DND-41 (cell line): Measurements from ENCODE around the gene TEKT3.

ENCODE experiments used
- ATAC-seq: fragments of 200-7000 bp; cut with Tn5 transposase; 3 replicates; pipeline ENCODE4 v1.9.1; 2021; ENCODE audit warnings: low read depth; ENCODE audit not compliant: insufficient read depth
- DNase-seq: peaks from one replicate; pipeline ENCODE4 v3.0.0-alpha.2; 2020
- H2AFZ ChIP-seq: 2 replicates; pipeline ENCODE4 v1.6.0; 2012; ENCODE audit warnings: low read depth, low read length
- H3K27ac ChIP-seq: 2 replicates; pipeline ENCODE4 v1.5.1; 2012; ENCODE audit warnings: low read length, inconsistent platforms
- H3K27me3 ChIP-seq: fragments of 200-600 bp; sonication (generic); 2 replicates; pipeline ENCODE4 v1.6.0; 2012; ENCODE audit warnings: low read length, mild to moderate bottlenecking, inconsistent platforms; ENCODE audit not compliant: insufficient read depth, poor library complexity
- H3K36me3 ChIP-seq: 2 replicates; pipeline ENCODE4 v1.5.1; 2012; ENCODE audit warnings: low read length, inconsistent platforms; ENCODE audit not compliant: insufficient read depth
- H3K4me1 ChIP-seq: 2 replicates; pipeline ENCODE4 v1.5.1; 2012; ENCODE audit warnings: mild to moderate bottlenecking, low read length; ENCODE audit not compliant: insufficient read depth
- H3K4me2 ChIP-seq: 2 replicates; pipeline ENCODE4 v1.6.0; 2012; ENCODE audit warnings: mild to moderate bottlenecking, moderate library complexity, low read length, inconsistent platforms; ENCODE audit not compliant: insufficient read depth
- H3K4me3 ChIP-seq, 2 experiments: fragments of 200-600 bp in 1 of 2; shearing (Covaris generic) in 1 of 2; 2 replicates each; pipeline ENCODE4 v1.5.1; 2012 to 2016; ENCODE audit warnings: inconsistent platforms in 2 of 2, low read length in 2 of 2, mild to moderate bottlenecking in 2 of 2, low read depth in 1 of 2, moderate library complexity in 1 of 2
- H3K79me2 ChIP-seq: 2 replicates; pipeline ENCODE4 v1.6.0; 2012; ENCODE audit warnings: low read length, inconsistent platforms; ENCODE audit not compliant: insufficient read depth
- H3K9ac ChIP-seq: 2 replicates; pipeline ENCODE4 v1.6.0; 2012; ENCODE audit warnings: low read depth, mild to moderate bottlenecking, inconsistent platforms, low read length, moderate library complexity
- H3K9me3 ChIP-seq: 2 replicates; pipeline ENCODE4 v1.5.1; 2012; ENCODE audit warnings: low read length, moderate library complexity, mild to moderate bottlenecking, inconsistent platforms; ENCODE audit not compliant: insufficient read depth, severe bottlenecking
- H4K20me1 ChIP-seq: 2 replicates; pipeline ENCODE4 v1.6.0; 2012; ENCODE audit warnings: low read length; ENCODE audit not compliant: insufficient read depth
- CTCF ChIP-seq: IDR thresholded peaks from 2 replicates; pipeline ENCODE4 v1.5.1; 2012; ENCODE audit warnings: borderline replicate concordance, low read length, moderate library complexity, mild to moderate bottlenecking; ENCODE audit not compliant: poor library complexity, severe bottlenecking; ENCODE audit errors: extremely low read depth
- EZH2 ChIP-seq: IDR thresholded peaks from 3 replicates; pipeline ENCODE4 v1.6.1; 2012; ENCODE audit warnings: borderline replicate concordance, low read depth, mild to moderate bottlenecking, moderate library complexity, low read length, inconsistent platforms; ENCODE audit not compliant: severe bottlenecking

TEKT3 gene

GRCh38 chr17:15351478-15351840, 10.1 kb upstream of the TEKT3 start:
- Histone ChIP-seq H3K4me2 (no peak overlapping the region), H3K36me3 (no peaks in the 10 kb centered on the region), H4K20me1 (no peaks in the 10 kb centered on the region), H3K27ac (no peak overlapping the region), H3K79me2 (no peaks in the 10 kb centered on the region), H3K4me3 (no peak overlapping the region), H3K9me3 (no peaks in the 10 kb centered on the region), H2AFZ (no peak overlapping the region), H3K27me3 (no peaks in the 10 kb centered on the region), H3K9ac (no peak overlapping the region), H3K4me1 (no peaks in the 10 kb centered on the region)
- TF ChIP-seq EZH2 (no peak), CTCF (no peak)
- ATAC-seq (no peak), DNase-seq (no peak)

- Histone ChIP-seq H3K4me2 (no peak overlapping the region), H3K9me3 (no peaks in the 10 kb centered on the region), H3K36me3 (no peaks in the 10 kb centered on the region), H2AFZ (no peak overlapping the region), H3K4me1 (no peaks in the 10 kb centered on the region), H3K9ac (no peak overlapping the region), H3K4me3 (no peak overlapping the region), H3K79me2 (no peaks in the 10 kb centered on the region), H3K27me3 (no peaks in the 10 kb centered on the region), H4K20me1 (no peaks in the 10 kb centered on the region), H3K27ac (no peak overlapping the region)
- TF ChIP-seq CTCF: no peak
- TF ChIP-seq EZH2: no peak
- ATAC-seq (no peak), DNase-seq (no peak)
These were observed 9.5 kb upstream of the TEKT3 start for GRCh38 chr17:15350777-15351477.

GRCh38 chr17:15349119-15349518, 7.7 kb upstream of the TEKT3 start:
- no peak overlapping the region for H2AFZ ChIP-seq
- peaks cover 4% of the 10 kb centered on the region for H3K27me3 ChIP-seq
- H3K4me2 ChIP-seq: no peak overlapping the region
- no peaks in the 10 kb centered on the region for H4K20me1 ChIP-seq
- no peaks in the 10 kb centered on the region for H3K4me1 ChIP-seq
- H3K36me3 ChIP-seq: no peaks in the 10 kb centered on the region
- no peak overlapping the region for H3K27ac ChIP-seq
- TF ChIP-seq CTCF: no peak
- TF ChIP-seq EZH2: no peak
- ATAC-seq (no peak), DNase-seq (no peak)
- no peaks in the 10 kb centered on the region for H3K9me3 ChIP-seq
- H3K79me2 ChIP-seq: no peaks in the 10 kb centered on the region
- no peak overlapping the region for H3K4me3 ChIP-seq
- no peak overlapping the region for H3K9ac ChIP-seq

- no peak for TF ChIP-seq CTCF
- TF ChIP-seq EZH2: no peak
- H3K4me3 ChIP-seq: no peak overlapping the region
- H3K9ac ChIP-seq: no peak overlapping the region
- no peaks in the 10 kb centered on the region for H3K4me1 ChIP-seq
- H3K36me3 ChIP-seq: no peaks in the 10 kb centered on the region
- no peaks in the 10 kb centered on the region for H4K20me1 ChIP-seq
- no peak overlapping the region for H3K4me2 ChIP-seq
- ATAC-seq (no peak), DNase-seq (no peak)
- no peaks in the 10 kb centered on the region for H3K9me3 ChIP-seq
- no peaks in the 10 kb centered on the region for H3K79me2 ChIP-seq
- peaks cover 10% of the 10 kb centered on the region for H3K27me3 ChIP-seq
- no peak overlapping the region for H2AFZ ChIP-seq
- H3K27ac ChIP-seq: no peak overlapping the region
These were observed 6.6 kb upstream of the TEKT3 start for GRCh38 chr17:15348021-15348420.
